ENCODE results near the gene CCDC88C. TPM values are rescaled to one million over a fixed set of nuclear protein-coding genes. Genes with fewer than 3 reads are reported as not detected.
A peak's percentile ranks its signal among the peaks of the same experiment; 100 is the strongest.

Gene CCDC88C
- polyA plus RNA-seq, 12 donors, result 8.9 to 30.9 (median 13.1) TPM; not detected in 1

- DNase-seq, result no peak
Observed at GRCh38 chr14:91350483-91350812, 67.2 kb downstream of the CCDC88C start.

- no peak for DNase-seq
Observed at GRCh38 chr14:91349481-91350074, 68.0 kb downstream of the CCDC88C start.

GRCh38 chr14:91348845-91349465, 68.7 kb downstream of the CCDC88C start:
- DNase-seq, result no peak

GRCh38 chr14:91346838-91347173, 70.8 kb downstream of the CCDC88C start:
- DNase-seq, result no peak

GRCh38 chr14:91344096-91344495, 73.5 kb downstream of the CCDC88C start:
- DNase-seq, result no peak

GRCh38 chr14:91343051-91343450, 74.6 kb downstream of the CCDC88C start:
- DNase-seq, result no peak

- no peak for DNase-seq
Observed at GRCh38 chr14:91342206-91342760, 75.3 kb downstream of the CCDC88C start.

- DNase-seq, result no peak
Observed at GRCh38 chr14:91341751-91342154, 75.9 kb downstream of the CCDC88C start.

GRCh38 chr14:91341334-91341733, 76.3 kb downstream of the CCDC88C start:
- DNase-seq, result no peak

GRCh38 chr14:91339671-91340369, 77.8 kb downstream of the CCDC88C start:
- no peak for DNase-seq

GRCh38 chr14:91339076-91339475, 78.5 kb downstream of the CCDC88C start:
- DNase-seq, result no peak

GRCh38 chr14:91338379-91338778, 79.2 kb downstream of the CCDC88C start:
- DNase-seq, result no peak

GRCh38 chr14:91337699-91338335, 79.8 kb downstream of the CCDC88C start:
- peak; percentile 53 for DNase-seq

GRCh38 chr14:91336093-91336450, 81.5 kb downstream of the CCDC88C start:
- DNase-seq, result no peak

- no peak for DNase-seq
Observed at GRCh38 chr14:91335191-91336092, 82.2 kb downstream of the CCDC88C start.

GRCh38 chr14:91333650-91334039, 84.0 kb downstream of the CCDC88C start:
- no peak for DNase-seq

GRCh38 chr14:91332986-91333649, 84.5 kb downstream of the CCDC88C start:
- DNase-seq, result peak; percentile 86

- no peak for DNase-seq
Observed at GRCh38 chr14:91332171-91332985, 85.2 kb downstream of the CCDC88C start.

- DNase-seq, result no peak
Observed at GRCh38 chr14:91331721-91332120, 85.9 kb downstream of the CCDC88C start.

GRCh38 chr14:91330856-91331255, 86.8 kb downstream of the CCDC88C start:
- no peak for DNase-seq
